ENCODE data around the gene MYBPC2. TPM values are rescaled to one million over a fixed set of nuclear protein-coding genes. Genes with fewer than 3 reads are reported as not detected.
A peak's percentile ranks its signal among the peaks of the same experiment; 100 is the strongest.
"Not testable (repeated sequence)": the region's sequence is repeated elsewhere in the genome, so short reads cannot be mapped to it uniquely, and the experiment has no call there.

MYBPC2 gene
- total RNA-seq, 1 experiment from 2014 or later = not detected

DNA sequence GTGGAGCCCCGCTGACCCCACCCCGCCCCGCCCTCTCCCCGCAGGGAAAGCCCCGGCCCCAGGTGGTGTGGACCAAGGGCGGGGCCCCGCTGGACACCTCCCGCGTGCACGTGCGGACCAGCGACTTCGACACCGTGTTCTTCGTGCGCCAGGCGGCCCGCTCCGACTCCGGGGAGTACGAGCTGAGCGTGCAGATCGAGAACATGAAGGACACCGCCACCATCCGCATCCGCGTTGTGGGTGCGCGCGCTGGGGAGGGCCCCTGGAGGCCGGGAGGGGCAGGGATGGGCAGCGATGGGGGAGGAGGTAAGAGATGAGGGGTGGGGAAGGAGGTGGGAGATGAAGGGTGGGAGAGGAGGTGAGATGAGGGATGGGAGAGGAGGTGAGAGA, 26.4 kb downstream of the MYBPC2 start:
- DNase-seq (ENCODE audit: low spot score) = no peak

DNA sequence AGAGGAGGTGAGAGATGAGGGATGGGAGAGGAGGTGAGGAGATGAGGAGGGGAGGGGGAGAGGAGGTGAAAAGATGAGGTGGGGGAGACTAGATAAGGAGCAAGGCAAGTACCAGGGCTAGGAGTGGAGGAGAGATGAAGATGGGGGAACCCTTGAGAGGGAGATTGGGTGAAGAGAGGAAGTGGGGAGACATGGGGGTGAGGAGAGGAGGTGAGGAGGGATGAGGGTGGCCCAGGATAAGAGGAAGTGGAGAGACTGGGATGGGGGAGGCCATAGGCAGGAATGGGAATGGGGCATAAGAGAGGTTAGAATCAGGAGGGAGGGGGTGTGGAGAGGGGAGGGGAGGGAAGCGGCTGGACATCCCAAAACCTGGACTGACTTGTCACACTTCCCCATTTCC, 26.9 kb downstream of the MYBPC2 start:
- no peak for DNase-seq (ENCODE audit: low spot score)

DNA sequence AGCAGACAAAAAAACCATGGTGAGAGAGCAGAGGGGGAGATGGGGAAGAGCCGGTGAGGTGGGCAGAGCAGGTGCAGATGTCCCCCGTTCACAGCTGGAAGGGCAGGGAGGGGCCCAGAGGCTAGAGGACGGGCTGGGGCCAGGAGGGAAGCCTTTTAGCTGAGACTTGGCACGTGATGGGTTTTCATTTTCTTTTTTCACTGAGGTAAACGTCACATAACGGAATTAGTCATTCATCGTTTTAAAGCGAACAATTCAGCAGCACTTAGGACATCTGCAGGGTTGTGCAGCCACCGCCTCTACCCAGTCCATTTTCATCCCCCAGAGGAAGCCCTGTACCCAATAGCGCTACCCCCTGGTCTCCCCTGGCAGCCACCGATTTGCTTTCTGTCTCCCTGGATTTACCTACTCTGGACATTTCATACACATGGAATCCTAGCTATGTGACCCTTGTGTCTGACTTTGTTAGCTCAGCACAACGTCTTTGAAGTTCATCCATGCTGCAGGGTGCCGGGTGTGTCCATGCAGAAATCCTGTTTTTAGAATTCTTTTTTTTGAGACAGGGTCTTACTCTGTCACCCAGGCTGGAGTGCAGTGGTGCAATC, 27.6 kb downstream of the MYBPC2 start:
- DNase-seq (ENCODE audit: low spot score) = peak; percentile 75

DNA sequence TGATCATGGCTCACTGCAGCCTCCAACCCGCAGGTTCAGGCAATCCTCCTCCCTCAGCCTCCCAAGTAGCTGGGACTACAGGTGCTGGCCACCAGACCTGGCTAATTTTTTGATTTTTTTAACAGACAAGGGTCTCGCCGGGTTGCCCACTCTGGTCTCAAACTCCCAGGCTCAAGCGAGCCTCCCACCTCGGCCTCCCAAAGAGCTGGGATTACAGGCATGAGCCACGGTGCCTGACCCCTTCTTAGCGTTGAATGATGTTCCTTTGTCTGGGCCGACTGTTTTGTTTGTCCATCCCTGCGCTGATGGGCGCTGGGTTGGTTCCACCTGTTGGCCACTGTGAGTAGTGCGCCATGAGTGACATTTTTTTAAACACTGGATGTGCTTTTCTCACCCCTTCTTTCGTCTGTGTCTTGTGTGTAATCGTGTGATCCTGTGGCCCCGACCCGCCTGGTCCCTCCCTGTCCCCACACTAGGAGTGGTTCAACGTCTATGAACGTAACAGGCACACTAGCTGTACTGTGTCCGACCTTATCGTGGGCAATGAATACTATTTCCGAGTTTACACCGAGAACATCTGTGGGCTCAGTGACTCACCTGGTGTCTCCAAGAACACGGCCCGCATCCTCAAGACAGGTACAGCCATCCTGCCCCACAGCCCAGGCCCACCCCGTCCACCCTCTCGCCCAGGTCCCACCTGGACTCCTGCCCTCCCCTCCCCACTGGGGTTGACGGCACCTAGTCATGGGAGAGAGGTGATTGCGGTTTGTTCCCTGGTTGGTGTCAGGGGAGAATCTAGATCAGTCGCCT, 28.6 kb downstream of the MYBPC2 start:
- peak; percentile 73 for DNase-seq (ENCODE audit: low spot score)

DNA sequence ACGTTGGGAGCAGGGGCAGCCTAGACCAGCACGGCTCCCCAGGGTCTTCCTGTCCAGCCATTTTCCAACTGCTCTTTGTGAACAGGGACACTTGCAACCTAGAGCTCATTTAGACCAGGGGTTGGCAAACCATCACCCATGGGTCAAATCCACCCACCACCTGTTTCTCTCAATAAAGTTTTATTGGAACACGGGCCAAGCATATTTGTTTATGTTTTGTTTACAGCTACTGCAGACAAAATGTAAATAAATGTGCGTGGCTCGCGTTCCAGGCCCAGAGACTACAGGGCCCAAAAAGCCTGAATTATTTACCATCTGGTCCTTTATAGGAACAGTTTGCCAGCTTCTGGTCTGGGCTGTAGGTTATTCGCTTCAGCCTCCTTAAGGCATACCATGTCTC, 30.3 kb downstream of the MYBPC2 start:
- no peak for DNase-seq (ENCODE audit: low spot score)

DNA sequence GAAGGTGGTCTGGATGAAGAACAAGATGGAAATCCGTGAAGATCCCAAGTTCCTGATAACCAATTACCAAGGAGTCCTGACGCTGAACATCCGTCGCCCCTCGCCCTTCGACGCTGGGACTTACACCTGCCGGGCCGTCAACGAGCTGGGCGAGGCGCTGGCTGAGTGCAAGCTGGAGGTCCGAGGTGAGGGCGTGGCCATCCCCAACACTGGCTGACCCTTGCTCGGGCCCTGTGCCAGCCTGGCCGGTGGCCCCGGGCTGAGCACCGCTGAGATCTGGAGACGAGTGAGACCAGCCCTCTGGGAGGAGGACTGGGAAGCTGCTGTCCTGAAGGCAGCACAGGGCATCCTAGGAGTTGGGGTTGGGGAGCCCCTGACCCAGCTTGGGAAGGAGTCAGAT, 31.7 kb downstream of the MYBPC2 start:
- no peak for DNase-seq (ENCODE audit: low spot score)

DNA sequence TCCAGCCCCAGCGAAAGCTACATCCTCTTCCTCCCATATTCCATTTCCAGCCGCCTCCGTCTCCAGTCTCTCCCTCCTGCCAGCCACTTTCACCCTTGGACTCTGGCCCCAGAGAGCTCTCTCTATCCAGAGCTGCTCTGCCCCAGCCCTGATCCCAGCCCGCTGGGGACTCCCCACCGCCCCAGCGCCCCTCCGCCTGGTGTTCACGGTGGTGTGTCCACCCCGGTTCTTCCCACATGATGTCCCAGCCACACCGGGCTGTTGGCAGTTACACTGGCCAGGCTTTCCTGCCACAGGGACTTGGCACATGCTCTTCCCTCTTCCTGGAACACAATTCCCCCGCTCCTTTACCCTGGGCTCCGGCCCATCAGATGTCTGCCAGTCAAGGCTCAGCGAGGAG, 32.3 kb downstream of the MYBPC2 start:
- no peak for DNase-seq (ENCODE audit: low spot score)

DNA sequence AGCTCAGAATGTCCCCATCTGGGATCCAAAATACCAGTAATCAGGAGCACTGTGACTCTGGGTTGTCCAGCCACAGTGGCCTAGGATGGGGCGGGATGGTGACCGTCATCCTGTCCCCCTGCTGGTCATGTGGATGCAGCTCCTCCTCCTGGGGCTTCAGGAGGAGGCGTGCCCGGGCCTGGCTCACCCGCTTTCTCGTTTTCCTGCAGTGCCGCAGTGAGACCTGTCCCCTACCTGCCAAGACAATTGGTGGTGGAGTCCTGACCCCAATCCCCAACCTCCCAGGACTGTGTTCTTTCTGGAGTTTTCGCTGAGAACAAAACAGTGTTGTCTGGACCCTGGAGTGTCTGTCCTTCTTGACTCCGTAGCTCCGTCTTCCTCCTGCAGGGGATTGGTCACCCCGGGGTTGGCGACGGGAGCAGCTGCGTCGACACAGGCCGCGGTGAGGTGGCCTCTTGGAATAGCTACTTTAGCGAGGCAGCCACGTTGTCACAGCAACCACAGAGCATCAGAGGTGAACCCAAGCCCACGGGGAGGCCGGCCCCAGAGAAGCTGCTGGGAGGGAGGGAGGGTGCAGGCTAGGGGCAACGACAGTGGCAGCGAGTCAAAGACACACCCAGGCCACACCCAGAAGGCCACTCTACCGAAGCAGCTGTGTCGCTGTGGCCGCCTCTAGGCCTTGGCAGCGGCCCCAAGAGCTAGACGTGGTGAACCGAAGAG, 33.5 kb downstream of the MYBPC2 start:
- DNase-seq (ENCODE audit: low spot score) = no peak

DNA sequence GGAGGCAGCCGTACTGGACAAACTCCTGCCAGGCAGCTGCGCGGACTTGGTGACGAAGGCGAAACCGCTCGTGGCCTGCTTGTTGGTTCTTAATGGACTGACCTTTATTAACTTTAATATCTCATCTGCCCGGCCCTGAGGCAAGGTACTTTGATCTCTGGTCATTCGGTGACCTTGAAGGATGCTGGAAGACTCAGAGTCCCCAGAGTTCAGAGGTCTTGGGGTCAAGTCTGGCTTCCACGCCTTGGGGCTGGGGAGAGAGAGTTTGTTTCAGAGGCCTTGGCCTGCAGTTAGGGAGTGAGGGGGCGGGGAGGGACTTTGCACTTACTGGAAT, 34.0 kb downstream of the MYBPC2 start:
- no peak for DNase-seq (ENCODE audit: low spot score)

DNA sequence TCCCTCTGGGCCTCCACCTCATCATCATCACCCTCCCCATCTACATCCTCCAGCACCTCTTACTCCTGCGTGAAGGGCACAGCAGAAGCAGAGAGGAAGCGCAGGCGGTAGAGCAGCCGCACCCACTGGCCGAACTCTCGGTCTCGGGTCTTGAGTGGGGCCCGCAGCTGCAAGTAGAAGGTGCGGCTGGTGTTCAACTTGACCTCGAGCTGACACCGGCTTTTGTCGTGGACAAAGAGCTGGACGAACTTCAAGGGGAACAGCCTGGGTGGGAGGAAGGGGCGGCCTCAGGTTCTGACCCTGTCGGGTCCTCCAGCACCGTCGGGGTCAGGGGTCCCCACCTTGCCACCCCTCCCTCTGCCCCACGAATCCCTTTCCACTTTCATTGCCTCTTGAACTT, 34.9 kb downstream of the MYBPC2 start:
- no peak for DNase-seq (ENCODE audit: low spot score)

DNA sequence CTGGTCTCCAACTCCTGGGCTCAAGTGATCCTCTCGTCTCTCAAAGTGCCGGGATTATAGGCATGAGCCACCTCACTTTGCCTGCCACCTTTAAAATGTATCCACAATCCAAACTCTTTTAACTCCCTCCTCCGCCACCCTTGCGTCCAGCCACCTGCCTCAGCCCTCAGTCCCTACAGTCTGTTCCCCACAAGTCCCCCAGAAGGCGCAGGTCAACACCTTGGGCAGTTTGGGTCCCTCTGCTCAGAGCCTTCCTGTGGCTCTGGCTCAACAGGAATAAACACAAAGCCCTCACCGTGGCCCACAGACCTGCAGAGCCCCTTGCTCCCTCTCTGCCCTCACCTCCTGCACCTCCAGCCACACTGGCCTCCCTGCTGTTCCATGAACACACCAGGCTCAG, 36.1 kb downstream of the MYBPC2 start:
- DNase-seq (ENCODE audit: low spot score) = no peak

DNA sequence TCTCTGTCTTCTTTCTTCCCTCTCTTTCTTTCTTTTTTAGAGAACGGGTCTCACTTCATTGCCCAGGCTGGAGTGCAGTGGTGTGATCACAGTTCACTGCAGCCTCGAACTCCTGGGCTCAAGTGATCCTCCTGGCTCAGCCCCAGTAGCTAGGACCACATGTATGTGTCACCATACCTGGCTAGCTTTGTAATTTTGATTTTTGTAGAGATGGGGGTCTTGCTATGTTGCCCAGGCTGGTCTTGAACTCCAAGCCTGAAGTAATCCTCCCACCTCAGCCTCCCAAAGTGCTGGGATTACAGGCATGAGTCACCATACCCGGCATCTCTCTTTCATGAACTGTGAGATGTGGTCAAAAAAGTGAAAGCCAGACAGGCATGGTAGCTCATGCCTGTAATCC, 40.6 kb downstream of the MYBPC2 start:
- not testable (repeated sequence) for DNase-seq (ENCODE audit: low spot score)

DNA sequence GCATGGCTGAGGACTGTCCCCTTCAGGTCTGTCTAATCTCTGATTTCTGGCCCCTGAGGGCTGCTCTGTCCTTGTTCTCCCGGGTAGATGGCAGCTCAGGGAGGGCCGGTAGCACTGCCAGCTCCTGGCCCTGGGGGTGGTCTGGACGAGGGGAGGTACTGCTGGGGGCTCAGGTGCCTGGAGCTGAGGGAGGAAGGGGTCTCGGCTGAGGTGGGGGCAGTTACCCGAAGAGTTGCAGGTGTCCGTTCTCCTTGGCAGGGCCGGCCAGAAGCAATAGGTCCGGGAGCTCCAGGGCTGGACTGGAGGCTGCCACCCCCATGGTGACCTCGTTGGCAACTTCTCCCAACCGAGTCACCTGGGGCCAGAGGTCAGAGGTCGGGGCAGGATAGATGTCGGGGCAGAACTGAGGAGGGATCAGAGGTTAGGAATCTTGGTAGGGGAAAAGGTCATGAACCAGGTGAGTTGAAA, 42.4 kb downstream of the MYBPC2 start:
- DNase-seq (ENCODE audit: low spot score) = no peak

DNA sequence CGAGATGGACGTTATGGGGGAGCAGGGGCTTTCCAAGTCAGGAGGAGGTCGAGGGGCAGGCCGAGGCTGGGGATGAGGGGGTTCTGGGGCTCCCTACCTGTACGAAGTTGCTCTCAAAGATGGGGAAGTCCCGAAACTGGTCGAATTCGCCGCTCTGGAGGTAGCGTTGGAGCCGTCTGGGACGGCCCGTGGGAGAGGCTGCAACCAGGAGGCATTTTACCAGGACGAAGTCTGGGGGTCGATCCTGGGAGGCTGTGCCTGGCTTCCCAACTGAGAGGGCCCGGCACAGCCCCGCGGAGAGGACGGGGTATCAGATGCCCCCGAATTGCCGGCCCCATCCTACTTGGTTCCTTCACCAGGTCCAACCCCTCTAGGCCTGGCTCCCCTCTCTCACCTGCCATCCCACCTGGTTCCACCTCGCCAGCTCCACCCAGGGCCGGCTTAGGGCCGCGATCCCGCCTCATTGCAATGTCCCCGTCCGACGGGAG, 43.1 kb downstream of the MYBPC2 start:
- DNase-seq (ENCODE audit: low spot score) = no peak

DNA sequence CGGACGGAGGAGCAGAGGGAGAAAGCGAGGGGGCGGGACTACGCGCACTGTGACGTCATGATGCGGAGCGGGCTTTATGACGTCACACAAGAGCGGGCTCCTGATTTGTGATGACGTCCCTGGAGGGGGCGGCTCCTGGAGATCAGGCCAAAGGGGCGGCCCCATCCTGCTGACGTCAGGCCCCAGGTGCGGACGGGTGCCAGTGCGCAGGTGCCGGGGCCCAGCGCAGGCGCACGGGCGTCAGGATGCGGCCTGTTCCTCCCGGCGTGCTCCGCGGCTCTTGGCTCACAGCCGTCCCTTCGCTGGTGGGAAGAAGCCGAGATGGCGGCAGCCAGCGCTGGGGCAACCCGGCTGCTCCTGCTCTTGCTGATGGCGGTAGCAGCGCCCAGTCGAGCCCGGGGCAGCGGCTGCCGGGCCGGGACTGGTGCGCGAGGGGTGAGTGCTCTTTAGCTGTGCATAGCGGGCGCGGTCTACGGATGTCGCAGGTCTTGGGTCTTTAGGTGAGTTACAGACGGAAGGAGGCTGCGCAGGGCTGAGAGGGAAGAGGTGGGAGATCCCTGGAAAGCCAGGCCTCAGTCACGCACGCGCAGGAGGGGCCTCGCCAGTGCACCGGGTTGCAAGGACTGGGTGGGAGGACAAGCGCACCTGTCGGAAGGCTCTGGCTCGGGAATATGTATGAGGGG, 43.7 kb downstream of the MYBPC2 start, which contains the start of the genes EMC10 and GARIN5A:
TSS of gene EMC10 (plus strand) at position 284 of the 683 bp plus-strand sequence. CDS start at position 322, 38 bp downstream.
TSS of gene GARIN5A (minus strand) at position 625 of the 683 bp plus-strand sequence. CDS start at position 165, 460 bp downstream.
- DNase-seq (ENCODE audit: low spot score) = peak; percentile 70

DNA sequence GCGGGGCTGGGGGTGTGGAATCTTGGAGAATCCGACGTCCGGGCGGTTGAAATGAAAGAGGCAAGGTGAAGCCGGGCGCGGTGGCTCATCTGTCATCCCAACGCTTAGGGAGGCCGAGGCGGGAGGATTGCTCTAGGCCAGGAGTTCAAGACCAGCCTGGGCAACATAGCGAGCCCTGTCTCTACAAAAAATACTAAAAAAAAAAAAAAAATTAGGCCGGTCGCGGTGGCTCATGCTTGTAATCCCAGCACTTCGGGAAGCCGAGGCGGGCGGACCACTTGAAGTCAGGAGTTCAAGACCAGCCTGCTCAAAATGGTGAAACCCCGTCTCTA, 44.2 kb downstream of the MYBPC2 start:
- DNase-seq (ENCODE audit: low spot score) = no peak

DNA sequence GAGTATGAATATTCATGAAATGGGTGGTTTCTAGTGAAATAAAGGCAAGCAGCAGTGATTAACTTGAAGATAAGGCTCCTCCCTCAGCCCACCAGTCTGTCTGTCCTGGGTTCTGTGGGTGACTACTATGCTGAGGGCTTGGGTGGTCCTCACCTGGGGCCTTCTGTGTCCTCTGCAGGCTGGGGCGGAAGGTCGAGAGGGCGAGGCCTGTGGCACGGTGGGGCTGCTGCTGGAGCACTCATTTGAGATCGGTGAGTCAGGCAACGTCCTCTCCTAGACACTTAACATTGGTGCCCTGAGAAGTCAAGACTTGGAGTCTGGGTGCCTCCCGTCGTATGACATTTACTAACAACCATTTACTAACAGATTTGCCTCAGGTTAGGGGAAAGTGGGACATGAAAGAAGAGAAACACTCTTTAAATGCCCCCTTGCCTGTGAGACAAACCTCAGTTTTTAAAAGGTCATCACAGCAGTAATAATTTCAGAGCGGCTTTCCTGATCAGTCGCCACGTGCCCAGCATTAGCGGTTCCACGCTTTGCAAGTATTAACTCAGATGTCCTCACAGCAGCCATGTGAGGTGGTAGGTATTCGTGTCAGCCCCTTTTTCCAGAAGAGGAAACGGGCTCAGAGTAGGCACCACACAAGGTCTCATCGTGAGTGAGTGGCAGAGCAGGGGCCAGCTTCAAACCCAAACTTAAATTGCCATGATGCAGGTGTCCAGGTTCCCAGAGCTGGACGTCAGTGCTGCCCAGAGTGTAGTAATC, 45.2 kb downstream of the MYBPC2 start:
- DNase-seq (ENCODE audit: low spot score) = no peak

DNA sequence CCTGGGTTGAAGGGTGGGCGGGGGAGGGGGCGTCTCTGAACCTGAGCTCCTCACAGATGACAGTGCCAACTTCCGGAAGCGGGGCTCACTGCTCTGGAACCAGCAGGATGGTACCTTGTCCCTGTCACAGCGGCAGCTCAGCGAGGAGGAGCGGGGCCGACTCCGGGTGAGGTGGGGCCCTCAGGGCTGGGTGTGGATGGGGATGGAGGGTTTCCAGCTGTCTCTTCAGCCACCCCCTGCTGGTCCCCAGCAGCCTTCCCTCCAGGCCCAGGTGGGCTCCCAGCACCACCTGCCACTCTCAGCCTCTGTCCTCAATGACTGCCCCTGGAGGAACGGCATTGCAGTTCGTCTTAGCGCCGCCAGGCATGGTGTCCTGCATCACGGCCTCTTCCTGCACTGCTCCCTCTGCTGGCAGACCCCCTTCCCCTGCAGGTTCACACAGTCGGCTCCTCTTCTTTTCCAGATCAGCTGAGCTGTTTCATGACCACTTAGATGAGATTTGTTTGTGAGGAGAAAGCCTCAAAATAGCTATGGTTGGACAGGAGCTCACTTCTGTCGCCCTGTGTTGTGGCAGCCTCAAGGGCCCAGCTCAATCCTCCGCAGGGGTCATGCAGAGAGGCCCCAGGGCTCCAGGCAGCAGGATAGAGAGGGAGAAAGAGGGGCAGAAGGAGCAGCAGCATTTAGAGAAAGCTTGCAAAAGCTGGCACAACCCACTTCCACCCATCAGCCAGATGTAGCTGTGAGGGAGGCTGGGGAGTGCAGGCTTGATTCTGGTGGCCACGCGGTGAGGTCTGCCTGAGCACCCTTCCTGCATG, 46.4 kb downstream of the MYBPC2 start:
- peak; percentile 78 for DNase-seq (ENCODE audit: low spot score)

DNA sequence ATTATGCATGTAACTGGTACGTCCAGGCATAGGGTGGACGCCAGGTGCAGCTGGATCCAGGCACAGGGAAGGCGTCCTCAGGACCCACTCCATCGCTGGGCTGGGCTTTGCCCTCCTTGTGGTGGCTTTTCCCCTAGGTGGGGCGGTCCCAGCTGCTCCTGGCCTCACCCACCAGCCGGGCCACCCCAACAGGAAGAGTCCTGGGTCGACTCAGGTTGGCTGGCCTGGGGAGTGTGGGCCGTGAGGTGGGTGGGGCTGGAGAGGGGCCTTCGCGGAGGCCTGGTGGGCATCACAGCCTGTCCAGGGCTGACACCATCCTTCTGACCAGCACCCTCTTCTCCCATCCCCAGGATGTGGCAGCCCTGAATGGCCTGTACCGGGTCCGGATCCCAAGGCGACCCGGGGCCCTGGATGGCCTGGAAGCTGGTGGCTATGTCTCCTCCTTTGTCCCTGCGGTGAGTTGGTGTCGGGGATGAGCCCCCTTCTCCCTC, 47.1 kb downstream of the MYBPC2 start:
- no peak for DNase-seq (ENCODE audit: low spot score)

All from A172 (cell line).